CD4-positive, CD25-positive, alpha-beta regulatory T cell (primary cell): ENCODE data around the gene COX7B2. TPM values are rescaled to one million over a fixed set of nuclear protein-coding genes. Genes with fewer than 3 reads are reported as not detected.

ENCODE experiments used
- ATAC-seq, 2 donors: fragments of 150-1000 bp; cut with Tn5 transposase; one replicate each; pipeline ENCODE4 v1.10.0; 2021; ENCODE audit warnings: low read depth in 2 of 2, moderate number of reproducible peaks in 2 of 2, moderate library complexity in 1 of 2
- DNase-seq, 3 donors: peaks; one replicate each; pipeline versions ENCODE4 v3.0.0 to v3.0.0-alpha.2; 2012 to 2022; ENCODE audit warnings: mixed read lengths in 1 of 3
- H3K27ac ChIP-seq: one replicate; pipeline ENCODE4 v1.7.0; 2013; ENCODE audit warnings: mild to moderate bottlenecking, low read length; ENCODE audit not compliant: insufficient read depth, poor library complexity, severe bottlenecking
- H3K27me3 ChIP-seq: one replicate; pipeline ENCODE4 v1.7.0; 2013; ENCODE audit warnings: low read length; ENCODE audit not compliant: control insufficient read depth, insufficient read depth
- H3K36me3 ChIP-seq: one replicate; pipeline ENCODE4 v1.7.0; 2013; ENCODE audit warnings: mild to moderate bottlenecking, low read length, moderate library complexity; ENCODE audit not compliant: control insufficient read depth, insufficient read depth
- H3K4me1 ChIP-seq: 2 replicates; pipeline ENCODE4 v1.7.0; 2013; ENCODE audit warnings: mild to moderate bottlenecking, low read length; ENCODE audit not compliant: insufficient read depth, control insufficient read depth, poor library complexity, severe bottlenecking
- H3K4me3 ChIP-seq: one replicate; pipeline ENCODE4 v1.7.0; 2013; ENCODE audit warnings: low read depth, mild to moderate bottlenecking, low read length, moderate library complexity
- H3K9me3 ChIP-seq, 2 experiments: 1 replicate in 1 of 2; 2 replicates in 1 of 2; pipeline ENCODE4 v1.7.0; 2013; ENCODE audit warnings: low read length in 2 of 2, mild to moderate bottlenecking in 1 of 2, moderate library complexity in 1 of 2; ENCODE audit not compliant: control insufficient read depth in 2 of 2
- H3K27ac Mint-ChIP-seq, 3 donors: one replicate each; pipeline ENCODE4 v1.8.0; 2020 to 2022; ENCODE audit warnings: mild to moderate bottlenecking in 3 of 3, mixed read lengths in 3 of 3, moderate library complexity in 2 of 3
- H3K27me3 Mint-ChIP-seq: one replicate; pipeline ENCODE4 v1.8.0; 2022; ENCODE audit warnings: mild to moderate bottlenecking, mixed read lengths
- H3K36me3 Mint-ChIP-seq: one replicate; pipeline ENCODE4 v1.8.0; 2020; ENCODE audit warnings: mixed read lengths
- H3K4me1 Mint-ChIP-seq, 4 donors: one replicate each; pipeline ENCODE4 v1.8.0; 2020 to 2022; ENCODE audit warnings: mixed read lengths in 4 of 4, mild to moderate bottlenecking in 1 of 4
- H3K4me3 Mint-ChIP-seq, 4 donors: one replicate each; pipeline ENCODE4 v1.8.0; 2020 to 2022; ENCODE audit warnings: mild to moderate bottlenecking in 4 of 4, mixed read lengths in 4 of 4, moderate library complexity in 3 of 4
- H3K9me3 Mint-ChIP-seq, 7 donors: one replicate each; pipeline ENCODE4 v1.8.0; 2020 to 2022; ENCODE audit warnings: mixed read lengths in 7 of 7, mild to moderate bottlenecking in 3 of 7, moderate library complexity in 2 of 7
- polyA plus RNA-seq, 4 donors: library from polyadenylated mRNA; unstranded; fragments of 300-500 nt; fragmentation: Illumina TruSeq; gene quantifications; one replicate each; pipeline ENCODE4 v1.2.3, GENCODE V29; 2021
- total RNA-seq: library from RNA; stranded (reverse); gene quantifications from one replicate; pipeline ENCODE4 v1.2.3, GENCODE V29; 2022

The COX7B2 gene
- total and polyA plus RNA-seq, 5 donors from 2014 or later = not detected

- Mint-ChIP-seq H3K4me3 (no peak overlapping the region), H3K36me3 (no peaks in the 10 kb centered on the region), H3K9me3 (peaks cover 0 to 1% (median 0%) of the 10 kb centered on the region in 7 donors), H3K27ac (no peak overlapping the region), H3K27me3 (no peaks in the 10 kb centered on the region), H3K4me1 (peaks cover 0 to 6% (median 0%) of the 10 kb centered on the region in 4 donors)
- no peak for ATAC-seq
- H3K27ac ChIP-seq = no peak overlapping the region
- H3K9me3 ChIP-seq = no peaks in the 10 kb centered on the region
- H3K4me1 ChIP-seq = no peaks in the 10 kb centered on the region
- H3K36me3 ChIP-seq = no peaks in the 10 kb centered on the region
- no peak overlapping the region for H3K4me3 ChIP-seq
- peaks cover 2% of the 10 kb centered on the region for H3K27me3 ChIP-seq
- DNase-seq = no peak
Observed at GRCh38 chr4:46947541-46947940, 38.5 kb upstream of the COX7B2 start.

GRCh38 chr4:46946919-46947536 is 38.0 kb upstream of the COX7B2 start:
- Histone ChIP-seq H3K36me3 (no peaks in the 10 kb centered on the region), H3K9me3 (no peaks in the 10 kb centered on the region), H3K27ac (no peak overlapping the region), H3K27me3 (peaks cover 2% of the 10 kb centered on the region), H3K4me3 (no peak overlapping the region), H3K4me1 (no peaks in the 10 kb centered on the region)
- Mint-ChIP-seq H3K4me3 (no peak overlapping the region), H3K27me3 (no peaks in the 10 kb centered on the region), H3K36me3 (no peaks in the 10 kb centered on the region), H3K27ac (no peak overlapping the region), H3K9me3 (peaks cover 0 to 1% (median 0%) of the 10 kb centered on the region in 7 donors), H3K4me1 (peaks cover 0 to 6% (median 0%) of the 10 kb centered on the region in 4 donors)
- DNase-seq (no peak), ATAC-seq (no peak)

GRCh38 chr4:46945062-46945461 is 36.0 kb upstream of the COX7B2 start:
- H3K27me3 ChIP-seq = peaks cover 2% of the 10 kb centered on the region
- H3K27ac Mint-ChIP-seq = no peak overlapping the region
- ATAC-seq (no peak), DNase-seq (no peak)
- no peak overlapping the region for H3K4me3 Mint-ChIP-seq
- no peaks in the 10 kb centered on the region for H3K9me3 ChIP-seq
- peaks cover 0 to 1% (median 0%) of the 10 kb centered on the region in 7 donors for H3K9me3 Mint-ChIP-seq
- no peak overlapping the region for H3K4me3 ChIP-seq
- H3K4me1 Mint-ChIP-seq = peaks cover 0 to 6% (median 0%) of the 10 kb centered on the region in 4 donors
- no peaks in the 10 kb centered on the region for H3K36me3 Mint-ChIP-seq
- peaks cover 4% of the 10 kb centered on the region for H3K27me3 Mint-ChIP-seq
- no peaks in the 10 kb centered on the region for H3K36me3 ChIP-seq
- H3K4me1 ChIP-seq = no peaks in the 10 kb centered on the region
- H3K27ac ChIP-seq = no peak overlapping the region

GRCh38 chr4:46944345-46944744 is 35.3 kb upstream of the COX7B2 start:
- Histone ChIP-seq H3K4me3 (no peak overlapping the region), H3K4me1 (no peaks in the 10 kb centered on the region), H3K9me3 (no peaks in the 10 kb centered on the region), H3K27ac (no peak overlapping the region), H3K27me3 (peaks cover 2% of the 10 kb centered on the region), H3K36me3 (no peaks in the 10 kb centered on the region)
- peaks cover 0 to 1% (median 0%) of the 10 kb centered on the region in 7 donors for H3K9me3 Mint-ChIP-seq
- peaks cover 4% of the 10 kb centered on the region for H3K27me3 Mint-ChIP-seq
- no peak overlapping the region for H3K27ac Mint-ChIP-seq
- no peak for DNase-seq
- H3K4me1 Mint-ChIP-seq = peaks cover 0 to 6% (median 0%) of the 10 kb centered on the region in 4 donors
- no peaks in the 10 kb centered on the region for H3K36me3 Mint-ChIP-seq
- H3K4me3 Mint-ChIP-seq = no peak overlapping the region
- no peak for ATAC-seq

GRCh38 chr4:46937493-46937892 is 28.4 kb upstream of the COX7B2 start:
- no peaks in the 10 kb centered on the region for H3K36me3 ChIP-seq
- H3K9me3 ChIP-seq = no peaks in the 10 kb centered on the region
- Mint-ChIP-seq H3K27ac (no peak overlapping the region), H3K9me3 (peaks cover 0 to 1% (median 0%) of the 10 kb centered on the region in 7 donors), H3K36me3 (no peaks in the 10 kb centered on the region), H3K4me1 (no peaks in the 10 kb centered on the region), H3K4me3 (no peak overlapping the region), H3K27me3 (peaks cover 4% of the 10 kb centered on the region)
- no peaks in the 10 kb centered on the region for H3K27me3 ChIP-seq
- no peaks in the 10 kb centered on the region for H3K4me1 ChIP-seq
- H3K4me3 ChIP-seq = no peak overlapping the region
- DNase-seq (no peak), ATAC-seq (no peak)
- no peak overlapping the region for H3K27ac ChIP-seq

- H3K27me3 ChIP-seq = no peaks in the 10 kb centered on the region
- ATAC-seq (no peak), DNase-seq (no peak)
- Mint-ChIP-seq H3K27me3 (no peaks in the 10 kb centered on the region), H3K27ac (no peak overlapping the region), H3K4me3 (no peak overlapping the region), H3K36me3 (no peaks in the 10 kb centered on the region), H3K4me1 (no peaks in the 10 kb centered on the region), H3K9me3 (no peaks in the 10 kb centered on the region)
- H3K36me3 ChIP-seq = no peaks in the 10 kb centered on the region
- no peak overlapping the region for H3K27ac ChIP-seq
- H3K4me3 ChIP-seq = no peak overlapping the region
- H3K9me3 ChIP-seq = no peaks in the 10 kb centered on the region
- H3K4me1 ChIP-seq = no peaks in the 10 kb centered on the region
Observed at GRCh38 chr4:46934726-46935125, 25.7 kb upstream of the COX7B2 start.

GRCh38 chr4:46933686-46934085 is 24.6 kb upstream of the COX7B2 start:
- H3K27me3 ChIP-seq = no peaks in the 10 kb centered on the region
- no peaks in the 10 kb centered on the region for H3K27me3 Mint-ChIP-seq
- no peak overlapping the region for H3K4me3 Mint-ChIP-seq

GRCh38 chr4:46931981-46932380 is 22.9 kb upstream of the COX7B2 start:
- no peak for ATAC-seq
- peak in 1 of 3 donors; percentile 37 for DNase-seq
- Histone ChIP-seq H3K27me3 (peaks cover 2% of the 10 kb centered on the region), H3K36me3 (no peaks in the 10 kb centered on the region), H3K9me3 (no peaks in the 10 kb centered on the region), H3K27ac (no peak overlapping the region), H3K4me1 (no peaks in the 10 kb centered on the region), H3K4me3 (no peak overlapping the region)
- Mint-ChIP-seq H3K27me3 (no peaks in the 10 kb centered on the region), H3K4me1 (no peaks in the 10 kb centered on the region), H3K27ac (no peak overlapping the region), H3K4me3 (no peak overlapping the region), H3K9me3 (no peaks in the 10 kb centered on the region), H3K36me3 (no peaks in the 10 kb centered on the region)

More at GRCh38 chr4:46933686-46934085, 24.6 kb upstream of the COX7B2 start:
- Mint-ChIP-seq H3K36me3 (no peaks in the 10 kb centered on the region), H3K9me3 (no peaks in the 10 kb centered on the region), H3K27ac (no peak overlapping the region), H3K4me1 (no peaks in the 10 kb centered on the region)
- H3K9me3 ChIP-seq = no peaks in the 10 kb centered on the region
- ATAC-seq (no peak), DNase-seq (no peak)
- H3K4me3 ChIP-seq = no peak overlapping the region
- no peaks in the 10 kb centered on the region for H3K36me3 ChIP-seq
- H3K27ac ChIP-seq = no peak overlapping the region
- no peaks in the 10 kb centered on the region for H3K4me1 ChIP-seq
